ENCODE measurements around the gene PAX7.

The PAX7 gene

GRCh38 chr1:18726368-18726767 lies 95.7 kb downstream of the PAX7 start:
- TF ChIP-seq CTCF (IDR thresholded peaks at IDR 0.05; ENCODE audit: control insufficient read depth, insufficient read depth, low read depth, low read length, missing control alignments): no peak
- DNase-seq (ENCODE audit: low read depth): no peak
- no peak overlapping the region for H3K4me3 ChIP-seq (ENCODE audit: control insufficient read depth, low read depth, low read length)

- H3K4me3 ChIP-seq (ENCODE audit: control insufficient read depth, low read depth, low read length): no peak overlapping the region
- no peak for DNase-seq (ENCODE audit: low read depth)
- TF ChIP-seq CTCF (IDR thresholded peaks at IDR 0.05; ENCODE audit: control insufficient read depth, insufficient read depth, low read depth, low read length, missing control alignments): no peak
Observed at GRCh38 chr1:18727956-18728355, 97.3 kb downstream of the PAX7 start.

- DNase-seq (ENCODE audit: low read depth): no peak
- TF ChIP-seq CTCF (IDR thresholded peaks at IDR 0.05; ENCODE audit: control insufficient read depth, insufficient read depth, low read depth, low read length, missing control alignments): no peak
- no peak overlapping the region for H3K4me3 ChIP-seq (ENCODE audit: control insufficient read depth, low read depth, low read length)
Observed at GRCh38 chr1:18730321-18730720, 99.7 kb downstream of the PAX7 start.

GRCh38 chr1:18731148-18731547 lies 100.5 kb downstream of the PAX7 start:
- H3K4me3 ChIP-seq (ENCODE audit: control insufficient read depth, low read depth, low read length): no peak overlapping the region
- TF ChIP-seq CTCF (IDR thresholded peaks at IDR 0.05; ENCODE audit: control insufficient read depth, insufficient read depth, low read depth, low read length, missing control alignments): no peak
- DNase-seq (ENCODE audit: low read depth): no peak

- H3K4me3 ChIP-seq (ENCODE audit: control insufficient read depth, low read depth, low read length): no peak overlapping the region
- no peak for DNase-seq (ENCODE audit: low read depth)
- TF ChIP-seq CTCF (IDR thresholded peaks at IDR 0.05; ENCODE audit: control insufficient read depth, insufficient read depth, low read depth, low read length, missing control alignments): no peak
Observed at GRCh38 chr1:18731591-18732235, 101.1 kb downstream of the PAX7 start.

- H3K4me3 ChIP-seq (ENCODE audit: control insufficient read depth, low read depth, low read length): no peak overlapping the region
- DNase-seq (ENCODE audit: low read depth): no peak
- no peak for TF ChIP-seq CTCF (IDR thresholded peaks at IDR 0.05; ENCODE audit: control insufficient read depth, insufficient read depth, low read depth, low read length, missing control alignments)
Observed at GRCh38 chr1:18732686-18733085, 102.0 kb downstream of the PAX7 start.

- no peak for TF ChIP-seq CTCF (IDR thresholded peaks at IDR 0.05; ENCODE audit: control insufficient read depth, insufficient read depth, low read depth, low read length, missing control alignments)
- no peak for DNase-seq (ENCODE audit: low read depth)
- H3K4me3 ChIP-seq (ENCODE audit: control insufficient read depth, low read depth, low read length): no peak overlapping the region
Observed at GRCh38 chr1:18734001-18734400, 103.4 kb downstream of the PAX7 start.

Data from AG09309 (cell line).